HCT116 (cell line): ENCODE measurements around the gene PXT1. TPM values are rescaled to one million over a fixed set of nuclear protein-coding genes. Genes with fewer than 3 reads are reported as not detected.

Experiments used
- ATAC-seq: fragments of 200-7000 bp; cut with Tn5 transposase; 2 replicates; pipeline ENCODE4 v1.9.1; 2020; ENCODE audit warnings: mild to moderate bottlenecking, moderate library complexity
- BruUV-seq: library from RNA; stranded (reverse); fragments of 400-500 nt; replicated peaks from 2 replicates; lab custom pipeline; 2021; lab: Mats Ljungman, UMichigan
- CTCF ChIA-PET: fragments of 300-600 bp; sonication (Branson Sonifier 250); formaldehyde crosslinking; loops from one replicate; lab custom pipeline; 2021; ENCODE audit warnings: antibody characterized with exemption; lab: Charles Lee
- POLR2A ChIA-PET: fragments of 300-600, 350-600 bp; sonication (Branson Sonifier 250); formaldehyde crosslinking; loops from one replicate; lab custom pipeline; 2021; ENCODE audit warnings: antibody characterized with exemption; lab: Charles Lee
- RAD21 ChIA-PET, 2 experiments: fragments of 300-600 bp; sonication (Branson Sonifier 250); formaldehyde crosslinking; loops; one replicate each; lab custom pipeline; 2023; ENCODE audit warnings: low total read pairs in 2 of 2; ENCODE audit not compliant: uncharacterized antibody in 2 of 2, unreplicated experiment in 2 of 2, low non-redundant PET in 1 of 2; lab: Charles Lee
- DNase-seq: peaks from one replicate; pipeline ENCODE4 v3.0.0-alpha.2; 2010; ENCODE audit warnings: low read depth, low spot score
- H2AFZ ChIP-seq: fragments of 200-600 bp; shearing (Covaris generic), sonication (generic); 2 replicates; pipeline ENCODE4 v1.6.1; 2017; ENCODE audit warnings: low read depth, mixed run types, mixed read lengths, antibody characterized with exemption, low read length; ENCODE audit not compliant: poor library complexity, severe bottlenecking
- H3K27ac ChIP-seq: 2 replicates; pipeline ENCODE4 v1.5.1; 2012; ENCODE audit warnings: low read depth, low read length
- H3K27me3 ChIP-seq: fragments of 200-600 bp; sonication (generic); 2 replicates; pipeline ENCODE4 v1.6.1; 2016; ENCODE audit warnings: mixed run types, low read length, mixed read lengths; ENCODE audit not compliant: insufficient read depth
- H3K36me3 ChIP-seq, 2 experiments: fragments of 200-500 bp in 1 of 2; fragments of 200-600 bp in 1 of 2; sonication (Bioruptor generic) in 1 of 2; sonication (generic) in 1 of 2; 2 replicates each; pipeline versions ENCODE4 v1.5.1 to v1.6.1; 2014 to 2016; ENCODE audit warnings: low read length in 2 of 2, inconsistent platforms in 1 of 2, mixed read lengths in 1 of 2, mixed run types in 1 of 2; ENCODE audit not compliant: insufficient read depth in 2 of 2, control insufficient read depth in 1 of 2
- H3K4me1 ChIP-seq, 2 experiments: fragments of 200-600 bp in 1 of 2; sonication (generic) in 1 of 2; 2 replicates each; pipeline versions ENCODE4 v1.5.1 to v1.6.1; 2012 to 2017; ENCODE audit warnings: low read length in 2 of 2, inconsistent platforms in 1 of 2, mild to moderate bottlenecking in 1 of 2, mixed read lengths in 1 of 2, mixed run types in 1 of 2, moderate library complexity in 1 of 2; ENCODE audit not compliant: insufficient read depth in 2 of 2, control insufficient read depth in 1 of 2
- H3K4me2 ChIP-seq: fragments of 200-600 bp; sonication (generic); 2 replicates; pipeline ENCODE4 v1.6.1; 2017; ENCODE audit warnings: mixed run types, low read length, mixed read lengths
- H3K4me3 ChIP-seq, 2 experiments: fragments of 200-600 bp in 1 of 2; sonication (generic) in 1 of 2; replicated peaks in 1 of 2; 2 replicates each; pipeline ENCODE4 v1.5.1; 2011 to 2016; ENCODE audit warnings: low read length in 2 of 2, control low read depth in 1 of 2, low read depth in 1 of 2, mild to moderate bottlenecking in 1 of 2, mixed read lengths in 1 of 2, mixed run types in 1 of 2
- H3K79me2 ChIP-seq: fragments of 200-600 bp; sonication (generic); 2 replicates; pipeline ENCODE4 v1.6.1; 2017; ENCODE audit warnings: mild to moderate bottlenecking, mixed run types, low read length, moderate library complexity, mixed read lengths; ENCODE audit not compliant: insufficient read depth
- H3K9ac ChIP-seq: fragments of 200-600 bp; sonication (generic); 2 replicates; pipeline ENCODE4 v1.6.1; 2016; ENCODE audit warnings: low read length, mixed read lengths
- H3K9me2 ChIP-seq: fragments of 200-600 bp; sonication (generic), shearing (Covaris generic); 2 replicates; pipeline ENCODE4 v1.6.1; 2017; ENCODE audit warnings: mixed run types, mild to moderate bottlenecking, moderate library complexity; ENCODE audit not compliant: insufficient read depth
- H3K9me3 ChIP-seq, 2 experiments: fragments of 200-500 bp in 1 of 2; fragments of 200-600 bp in 1 of 2; sonication (Bioruptor generic) in 1 of 2; sonication (generic) in 1 of 2; 2 replicates each; pipeline ENCODE4 v1.6.1; 2014 to 2017; ENCODE audit warnings: low read length in 2 of 2, mixed read lengths in 2 of 2, inconsistent platforms in 1 of 2, low read depth in 1 of 2, mild to moderate bottlenecking in 1 of 2, mixed run types in 1 of 2, moderate library complexity in 1 of 2; ENCODE audit not compliant: control insufficient read depth in 1 of 2, insufficient read depth in 1 of 2
- H4K20me1 ChIP-seq: fragments of 200-600 bp; sonication (generic), shearing (Covaris generic); 2 replicates; pipeline ENCODE4 v1.6.1; 2017; ENCODE audit warnings: mixed run types, mild to moderate bottlenecking, moderate library complexity; ENCODE audit not compliant: insufficient read depth
- ATF3 ChIP-seq: IDR thresholded peaks from 2 replicates; pipeline ENCODE4 v1.6.1; 2012
- CBX3 ChIP-seq: IDR thresholded peaks from 2 replicates; pipeline ENCODE4 v1.6.1; 2012; ENCODE audit warnings: low read depth
- CTCF ChIP-seq, 3 experiments: fragments of 200-600 bp in 1 of 3; sonication (generic) in 1 of 3; IDR thresholded peaks in 2 of 3; conservative IDR thresholded peaks in 1 of 3; 2 replicates each; pipeline ENCODE4 v1.5.1; 2012 to 2017; ENCODE audit warnings: low read depth in 2 of 3, low read length in 2 of 3, antibody characterized with exemption in 1 of 3, borderline replicate concordance in 1 of 3, control low read depth in 1 of 3, mild to moderate bottlenecking in 1 of 3, mixed read lengths in 1 of 3, mixed run types in 1 of 3, moderate library complexity in 1 of 3; ENCODE audit not compliant: insufficient read depth in 1 of 3
- EGR1 ChIP-seq: IDR thresholded peaks from 2 replicates; pipeline ENCODE4 v1.6.1; 2012; ENCODE audit warnings: low read depth
- ELF1 ChIP-seq: IDR thresholded peaks from 2 replicates; pipeline ENCODE4 v1.6.1; 2012; ENCODE audit warnings: low read depth, borderline replicate concordance
- EZH2 ChIP-seq: fragments of 200-600 bp; sonication (generic); IDR thresholded peaks from 2 replicates; pipeline ENCODE4 v1.6.1; 2017; ENCODE audit warnings: antibody characterized with exemption, mixed run types
- JUND ChIP-seq: IDR thresholded peaks from 2 replicates; pipeline ENCODE4 v1.6.1; 2012
- MAX ChIP-seq: IDR thresholded peaks from 2 replicates; pipeline ENCODE4 v1.6.1; 2012
- POLR2A ChIP-seq: IDR thresholded peaks from 2 replicates; pipeline ENCODE4 v1.7.0; 2011; ENCODE audit warnings: borderline replicate concordance; ENCODE audit not compliant: insufficient read depth, insufficient read length; ENCODE audit errors: extremely low read depth
- POLR2AphosphoS5 ChIP-seq: IDR thresholded peaks from 2 replicates; pipeline ENCODE4 v1.6.1; 2011; ENCODE audit warnings: mild to moderate bottlenecking, low read depth, low read length, moderate library complexity
- RAD21 ChIP-seq: IDR thresholded peaks from 2 replicates; pipeline ENCODE4 v1.6.1; 2012; ENCODE audit warnings: low read depth, mild to moderate bottlenecking
- REST ChIP-seq: IDR thresholded peaks from 2 replicates; pipeline ENCODE4 v1.6.1; 2012; ENCODE audit warnings: low read depth
- SP1 ChIP-seq: IDR thresholded peaks from 2 replicates; pipeline ENCODE4 v1.6.1; 2012; ENCODE audit warnings: low read depth
- SRF ChIP-seq: IDR thresholded peaks from 2 replicates; pipeline ENCODE4 v1.6.1; 2012; ENCODE audit warnings: low read depth
- TCF7L2 ChIP-seq: IDR thresholded peaks from 2 replicates; pipeline ENCODE4 v1.7.0; 2011; ENCODE audit warnings: borderline replicate concordance, inconsistent platforms; ENCODE audit not compliant: insufficient read depth, insufficient read length; ENCODE audit errors: extremely low read depth
- YY1 ChIP-seq: IDR thresholded peaks from 2 replicates; pipeline ENCODE4 v1.6.1; 2011; ENCODE audit warnings: low read length, low read depth, moderate library complexity, mild to moderate bottlenecking; ENCODE audit not compliant: insufficient replicate concordance; ENCODE audit errors: extremely low read depth
- ZBTB33 ChIP-seq: IDR thresholded peaks from 2 replicates; pipeline ENCODE4 v1.6.1; 2011; ENCODE audit warnings: mild to moderate bottlenecking, low read length, moderate library complexity; ENCODE audit not compliant: insufficient replicate concordance; ENCODE audit errors: extremely low read depth
- ZFX ChIP-seq: fragments of 450-650 bp; IDR thresholded peaks from 2 replicates; pipeline ENCODE4 v1.6.1; 2017
- ZNF274 ChIP-seq: fragments of 200-500 bp; sonication (Bioruptor generic); IDR thresholded peaks from 2 replicates; pipeline ENCODE4 v1.6.1; 2014; ENCODE audit warnings: mild to moderate bottlenecking, low read depth, low read length, inconsistent platforms
- intact Hi-C: fragments of 100-400 bp; cut with micrococcal nuclease; formaldehyde crosslinking; loops from 2 replicates; pipeline ENCODE4 v1.10.0; 2022
- total RNA-seq: library from RNA; stranded (reverse); gene quantifications from one replicate; pipeline ENCODE4 v1.2.1, GENCODE V29; 2021; ENCODE audit not compliant: unreplicated experiment

Gene PXT1
- total RNA-seq, 1 experiment from 2014 or later: 0.17 TPM

- no peak for DNase-seq
- H3K4me3 ChIP-seq: no peak overlapping the region
- ATAC-seq: no peak
- H3K9me2 ChIP-seq: no peaks in the 10 kb centered on the region
- H3K79me2 ChIP-seq: no peaks in the 10 kb centered on the region
- CTCF ChIA-PET: no interaction called here
- H2AFZ ChIP-seq: no peak overlapping the region
- POLR2A ChIA-PET: interaction anchor here (0.6 kb wide), 1 partner anchor 62 kb away, joined by 4 read pairs; no protein-coding TSS in a partner anchor
- H3K36me3 ChIP-seq: no peaks in the 10 kb centered on the region
- no peaks in the 10 kb centered on the region for H4K20me1 ChIP-seq
- H3K4me2 ChIP-seq: no peak overlapping the region
- RAD21 ChIA-PET: no interaction called here
- H3K27me3 ChIP-seq: no peaks in the 10 kb centered on the region
- H3K27ac ChIP-seq: no peak overlapping the region
- intact Hi-C loops: no loop called here
- TF ChIP-seq ELF1 (no peak), EGR1 (no peak), ZFX (no peak), POLR2A (no peak), ATF3 (no peak), CBX3 (no peak), CTCF (IDR thresholded peaks at IDR 0.05 in 2 of 3, conservative IDR thresholded peaks at IDR 0.05 in 1 of 3; ENCODE audit: borderline replicate concordance in 1 of 3, insufficient read depth in 1 of 3, low read depth in 2 of 3, low read length in 2 of 3) (no peak), SP1 (no peak), SRF (no peak), MAX (no peak), YY1 (no peak), JUND (no peak), ZBTB33 (no peak), POLR2AphosphoS5 (no peak), ZNF274 (no peak), TCF7L2 (no peak), EZH2 (no peak), REST (no peak), RAD21 (no peak)
- no TSS peak for BruUV-seq
- H3K9me3 ChIP-seq: no peaks in the 10 kb centered on the region
- H3K9ac ChIP-seq: no peak overlapping the region
- H3K4me1 ChIP-seq: peaks cover 0 to 17% of the 10 kb centered on the region in 2 experiments; a peak in 2 of 4 replicates
These were observed 59.7 kb downstream of the PXT1 start for GRCh38 chr6:36382976-36383375.
